Measurements from ENCODE around the gene BCL7A. TPM values are rescaled to one million over a fixed set of nuclear protein-coding genes. Genes with fewer than 3 reads are reported as not detected.

BCL7A gene
- total RNA-seq, result 19.5 and 29.2 TPM in 2 replicates

DNA sequence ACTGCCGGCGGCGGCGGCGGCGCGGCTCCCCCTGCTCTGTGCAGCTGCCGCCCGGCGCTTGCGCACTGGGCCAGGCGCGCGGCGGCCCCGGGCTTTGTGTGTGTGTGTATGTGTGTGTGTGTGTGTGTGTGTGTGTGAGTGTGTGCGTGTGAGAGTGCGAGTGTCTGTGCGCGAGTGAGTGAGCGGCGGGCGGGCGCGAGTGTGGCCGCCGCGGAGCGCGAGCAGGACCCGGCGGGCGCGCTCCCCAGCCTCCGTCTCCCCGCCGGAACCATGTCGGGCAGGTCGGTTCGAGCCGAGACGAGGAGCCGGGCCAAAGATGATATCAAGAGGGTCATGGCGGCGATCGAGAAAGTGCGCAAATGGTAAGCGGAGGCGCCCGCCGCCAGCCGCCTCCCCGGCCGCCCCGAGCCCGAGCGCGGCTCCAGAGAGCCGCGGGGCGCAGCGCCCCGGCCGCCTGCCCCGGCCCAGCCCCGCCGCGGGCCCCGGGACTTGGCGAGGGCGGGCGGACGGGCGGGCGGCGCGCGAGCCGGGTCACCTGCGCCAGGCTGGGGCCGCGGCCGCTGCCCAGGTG is at the start of gene BCL7A:
BCL7A (plus strand) TSS at position 63 of the 571 bp plus-strand sequence; CDS start at position 271, 208 bp downstream.

DNA sequence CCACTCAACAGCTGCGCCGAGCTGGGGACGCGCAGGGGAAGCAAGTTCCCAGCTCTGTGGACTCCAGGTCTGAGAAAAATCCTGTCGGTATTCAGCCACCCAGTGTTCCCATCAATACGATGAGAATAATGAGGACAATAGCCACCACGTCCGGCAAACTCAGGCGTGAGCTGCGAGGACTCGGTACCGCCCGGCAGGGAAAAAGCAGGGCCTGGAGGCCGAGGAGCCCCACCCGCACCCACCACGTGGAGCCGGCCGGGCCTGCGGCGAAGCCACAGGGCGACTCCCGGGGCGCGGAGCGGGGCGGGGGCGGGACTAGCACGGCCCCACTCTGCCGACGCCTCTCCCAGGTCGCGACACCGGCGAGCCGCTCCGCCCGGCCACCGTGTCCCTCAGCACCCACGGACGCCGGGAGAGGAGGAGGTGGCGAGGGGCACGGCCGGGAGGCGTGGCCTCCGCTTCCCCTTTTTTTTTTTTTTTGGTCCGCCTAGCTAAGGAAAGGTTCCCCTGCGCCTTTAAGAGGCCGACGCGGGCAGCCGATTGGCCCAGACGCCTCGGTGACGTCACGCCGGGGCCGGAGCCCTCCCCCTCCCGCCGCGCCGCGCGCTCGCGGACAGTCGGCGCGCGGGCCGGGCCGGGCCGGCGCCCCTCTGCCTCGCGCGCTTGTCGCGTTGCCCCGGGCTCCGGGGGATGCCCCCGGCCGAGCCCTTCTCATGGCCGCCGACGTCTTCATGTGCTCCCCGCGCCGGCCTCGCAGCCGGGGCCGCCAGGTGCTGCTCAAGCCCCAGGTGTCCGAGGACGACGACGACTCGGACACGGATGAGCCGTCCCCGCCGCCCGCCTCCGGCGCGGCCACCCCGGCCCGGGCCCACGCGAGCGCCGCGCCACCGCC is 56.7 kb downstream of the BCL7A start, which contains the start of gene MLXIP:
MLXIP (plus strand) TSS at position 616 of the 892 bp plus-strand sequence; CDS start at position 714, 98 bp downstream.

Other genes with a start within 250 kb of the BCL7A start
- 8.0 and 19.1 TPM in 2 replicates for gene RHOF, start 228.2 kb upstream of the BCL7A start, total RNA-seq
- 2.1 and 9.7 TPM in 2 replicates for gene SETD1B, start 217.9 kb upstream of the BCL7A start, total RNA-seq
- not detected in 2 replicates for gene HPD, start 163.0 kb upstream of the BCL7A start, total RNA-seq
- gene PSMD9, start 133.1 kb upstream of the BCL7A start, total RNA-seq, result 47.5 and 112 TPM in 2 replicates
- gene CFAP251, start 103.3 kb upstream of the BCL7A start, total RNA-seq, result 18.1 and 28.0 TPM in 2 replicates
- 10.3 and 30.9 TPM in 2 replicates for gene MLXIP, start 56.9 kb downstream of the BCL7A start, total RNA-seq
- not detected in 2 replicates for gene IL31, start 152.3 kb downstream of the BCL7A start, total RNA-seq
- gene LRRC43, start 161.2 kb downstream of the BCL7A start, total RNA-seq, result under 0.01 and 0.28 TPM in 2 replicates
- 0.68 and 5.6 TPM in 2 replicates for gene B3GNT4, start 181.8 kb downstream of the BCL7A start, total RNA-seq
- gene DIABLO, start 204.2 kb downstream of the BCL7A start, total RNA-seq, result 56.7 and 61.2 TPM in 2 replicates
- gene VPS33A, start 244.6 kb downstream of the BCL7A start, total RNA-seq, result 19.1 and 23.0 TPM in 2 replicates